Erythroblast (primary cell): ENCODE measurements around the gene TGFB1I1.
A peak's percentile ranks its signal among the peaks of the same experiment; 100 is the strongest.
"Not testable (repeated sequence)": the region's sequence is repeated elsewhere in the genome, so short reads cannot be mapped to it uniquely, and the experiment has no call there.

ENCODE experiments used
- DNase-seq, 2 experiments: peaks; one replicate each; lab custom pipeline; 2025; lab: John Stamatoyannopoulos, UW
- GATA1 ChIP-seq: IDR thresholded peaks from 2 replicates; pipeline ENCODE4 v1.6.1; 2011; ENCODE audit warnings: low read depth, mild to moderate bottlenecking, control low read depth, low read length, moderate library complexity
- POLR2A ChIP-seq: IDR thresholded peaks from 2 replicates; pipeline ENCODE4 v1.6.1; 2011; ENCODE audit warnings: mild to moderate bottlenecking, low read length

TGFB1I1 gene

GRCh38 chr16:31517800-31518402 lies 45.9 kb downstream of the TGFB1I1 start:
- no peak for DNase-seq
- TF ChIP-seq GATA1 (no peak), POLR2A (no peak)

- DNase-seq = peak in 1 of 2 experiments; percentile 33
- no peak for TF ChIP-seq POLR2A
- TF ChIP-seq GATA1 = no peak
These were observed 47.9 kb downstream of the TGFB1I1 start for GRCh38 chr16:31519759-31520431.

- DNase-seq = no peak
- TF ChIP-seq GATA1 = no peak
- TF ChIP-seq POLR2A = no peak
These were observed 49.4 kb downstream of the TGFB1I1 start for GRCh38 chr16:31521368-31521767.

GRCh38 chr16:31522071-31522470 lies 50.1 kb downstream of the TGFB1I1 start:
- no peak for TF ChIP-seq GATA1
- TF ChIP-seq POLR2A = no peak
- peak in 1 of 2 experiments; percentile 51 for DNase-seq

- DNase-seq = not testable (repeated sequence)
These were observed 51.8 kb downstream of the TGFB1I1 start for GRCh38 chr16:31523768-31524167.

- no peak for DNase-seq
- TF ChIP-seq POLR2A (no peak), GATA1 (no peak)
These were observed 53.2 kb downstream of the TGFB1I1 start for GRCh38 chr16:31525113-31525512.
